ENCODE results near the gene OR51B5. TPM values are rescaled to one million over a fixed set of nuclear protein-coding genes. Genes with fewer than 3 reads are reported as not detected.

Gene OR51B5
- total and polyA plus RNA-seq, 7 donors, result 1.3 TPM; not detected in 6

DNA sequence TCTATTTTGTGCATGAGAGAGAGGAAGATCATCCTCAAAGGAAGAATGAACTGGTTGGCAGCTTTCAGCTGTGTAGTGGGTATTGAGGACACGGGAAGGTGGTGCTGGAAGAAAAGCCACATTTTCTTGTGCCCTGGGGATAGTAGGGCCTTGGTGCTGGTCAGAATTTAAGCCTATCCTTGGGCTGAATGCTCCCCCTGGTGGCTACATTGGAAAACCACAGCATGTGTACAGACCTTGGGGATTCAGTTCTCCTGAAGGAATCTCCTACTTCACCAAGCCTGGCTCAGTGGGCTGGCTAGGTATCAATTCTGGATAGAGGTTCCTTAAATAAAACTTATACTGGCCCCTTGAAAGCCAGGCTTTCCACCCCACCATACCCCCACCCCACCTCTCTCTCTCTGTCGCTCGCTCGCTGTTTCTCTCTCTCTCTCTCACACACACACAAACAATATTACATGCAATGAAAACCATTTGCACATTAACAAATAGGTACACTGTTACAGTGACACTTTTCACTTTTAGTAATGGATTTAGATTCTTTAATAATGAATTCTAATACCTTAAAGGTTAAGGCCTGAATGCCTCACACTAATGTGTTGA lies 37.5 kb upstream of the OR51B5 start:
- Histone ChIP-seq H3K4me3 (no peak overlapping the region), H3K9me3 (no peaks in the 10 kb centered on the region), H3K4me1 (no peaks in the 10 kb centered on the region), H3K27me3 (no peaks in the 10 kb centered on the region), H3K27ac (no peak overlapping the region), H3K36me3 (no peaks in the 10 kb centered on the region)
- no peak for DNase-seq
- 75 to 77% methylated on average over 4 of the region's 4 CpGs for WGBS, 2 donors
- TF ChIP-seq POLR2A (IDR thresholded peaks at IDR 0.05) (no peak), CTCF (IDR thresholded peaks at IDR 0.05) (peak in 3 of 4 experiments; percentile 20 to 51 (median 27))
- intact Hi-C loops (cut with DNase I), result loop anchor here (5.0 kb wide), 1 partner anchor 754 kb away; no protein-coding TSS in a partner anchor

DNA sequence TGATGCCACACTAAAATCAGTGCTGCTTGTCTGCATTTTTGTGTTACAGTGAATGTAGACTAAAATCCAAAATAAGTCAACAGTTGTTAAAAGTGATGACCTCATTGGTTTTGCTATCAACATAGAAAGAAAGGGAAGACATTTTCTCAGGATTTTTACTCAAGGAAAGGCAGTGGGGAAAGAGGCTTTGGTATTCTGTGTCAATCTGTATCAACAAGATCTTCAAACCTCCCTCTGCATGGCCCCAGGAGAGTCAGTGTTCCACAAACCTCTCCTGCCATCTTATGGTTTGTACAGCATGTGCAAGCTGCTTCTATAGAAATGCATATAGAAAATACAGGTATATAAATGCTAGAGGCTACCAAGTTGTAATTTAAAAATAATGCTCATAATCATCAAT lies 26.5 kb upstream of the OR51B5 start:
- intact Hi-C loops (cut with DNase I), result no loop called here
- Histone ChIP-seq H3K4me3 (no peak overlapping the region), H3K27me3 (no peaks in the 10 kb centered on the region), H3K4me1 (peaks cover 0 to 11% (median 0%) of the 10 kb centered on the region in 4 donors), H3K9me3 (no peaks in the 10 kb centered on the region), H3K36me3 (no peaks in the 10 kb centered on the region), H3K27ac (no peak overlapping the region)
- DNase-seq, result no peak
- TF ChIP-seq EP300 (IDR thresholded peaks at IDR 0.05), result no peak
- no peak for TF ChIP-seq POLR2AphosphoS5 (IDR thresholded peaks at IDR 0.05)
- TF ChIP-seq CTCF (IDR thresholded peaks at IDR 0.05), result no peak
- no peak for TF ChIP-seq POLR2A (IDR thresholded peaks at IDR 0.05)

DNA sequence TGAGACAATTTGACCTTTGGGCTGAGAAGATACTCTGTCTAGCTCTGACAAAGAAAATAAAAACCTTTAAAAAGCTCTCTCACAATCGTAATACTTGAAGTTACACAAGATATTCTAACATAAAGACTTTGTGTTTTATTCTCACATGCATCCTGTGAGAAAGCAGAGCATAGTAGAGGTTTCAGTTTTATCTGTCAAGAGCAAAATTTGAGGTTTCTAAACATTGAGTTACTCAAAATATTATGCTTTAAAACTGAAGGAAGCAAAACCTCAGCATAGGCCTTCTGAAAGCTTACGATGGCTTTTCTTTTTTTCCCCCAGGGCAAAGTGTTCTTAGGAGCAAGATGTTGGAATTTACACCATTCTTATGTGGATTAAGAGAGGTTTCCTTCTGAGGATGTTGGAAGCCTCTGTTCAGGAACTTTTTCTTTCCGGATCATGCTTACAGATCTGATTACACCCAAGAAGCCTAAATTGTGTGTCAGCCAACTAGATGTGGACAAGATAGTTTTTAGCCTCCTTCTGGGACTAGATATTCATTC lies 25.2 kb upstream of the OR51B5 start:
- no peaks in the 10 kb centered on the region for H3K36me3 ChIP-seq
- H3K9me3 ChIP-seq, result no peaks in the 10 kb centered on the region
- DNase-seq, result no peak
- 57 to 65% methylated on average over 3 of the region's 3 CpGs for WGBS, 2 donors
- no peaks in the 10 kb centered on the region for H3K27me3 ChIP-seq
- H3K4me1 ChIP-seq, result peaks cover 0 to 19% (median 0%) of the 10 kb centered on the region in 4 donors
- TF ChIP-seq EP300 (IDR thresholded peaks at IDR 0.05) (no peak), CTCF (IDR thresholded peaks at IDR 0.05) (no peak), POLR2AphosphoS5 (IDR thresholded peaks at IDR 0.05) (no peak), POLR2A (IDR thresholded peaks at IDR 0.05) (no peak)
- H3K27ac ChIP-seq, result no peak overlapping the region
- H3K4me3 ChIP-seq, result no peak overlapping the region
- intact Hi-C loops (cut with DNase I), result no loop called here

- Histone ChIP-seq H3K4me3 (no peak overlapping the region), H3K27ac (peak overlapping the region in 1 of 4 donors; percentile 12), H3K4me1 (peaks cover 0 to 19% (median 0%) of the 10 kb centered on the region in 4 donors), H3K27me3 (no peaks in the 10 kb centered on the region), H3K9me3 (no peaks in the 10 kb centered on the region), H3K36me3 (no peaks in the 10 kb centered on the region)
- WGBS, 2 donors, result 46 to 78% methylated on average over 2 of the region's 2 CpGs
- intact Hi-C loops (cut with DNase I), result no loop called here
- no peak for TF ChIP-seq CTCF (IDR thresholded peaks at IDR 0.05)
- TF ChIP-seq POLR2AphosphoS5 (IDR thresholded peaks at IDR 0.05), result no peak
- no peak for TF ChIP-seq POLR2A (IDR thresholded peaks at IDR 0.05)
- no peak for TF ChIP-seq EP300 (IDR thresholded peaks at IDR 0.05)
- no peak for DNase-seq
Observed at GRCh38 chr11:5367448-5368074, 24.2 kb upstream of the OR51B5 start.

Data from sigmoid colon (tissue), 7 donors.